Cortex of kidney (tissue), 1 donor: Measurements from ENCODE around the gene FCHSD1.

Experiments
- DNase-seq: peaks from one replicate; lab custom pipeline; 2025; lab: John Stamatoyannopoulos, UW

The FCHSD1 gene

DNA sequence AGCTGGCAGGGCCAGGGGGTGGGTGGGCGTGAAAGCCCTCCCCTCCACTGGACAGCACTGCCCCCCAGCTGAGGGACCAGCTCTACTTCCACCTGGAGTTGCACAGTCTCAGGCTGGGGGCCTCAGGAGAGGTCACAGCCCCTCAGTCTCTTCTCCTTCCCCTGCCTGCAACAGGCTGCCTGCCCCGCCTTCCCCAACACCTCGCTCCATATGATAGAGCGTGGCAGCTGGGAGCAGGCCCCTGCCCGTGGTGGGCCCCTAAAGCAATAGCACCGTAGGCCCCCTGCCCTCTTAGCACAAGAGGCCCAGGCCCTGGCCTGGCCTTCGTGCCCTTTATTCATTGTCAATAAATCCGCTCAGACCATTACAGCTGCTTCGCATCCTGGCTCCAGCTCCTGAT lies 10.5 kb downstream of the FCHSD1 start:
- DNase-seq = no peak

- DNase-seq = no peak
Observed at GRCh38 chr5:141640051-141640415, 11.2 kb downstream of the FCHSD1 start.

DNA sequence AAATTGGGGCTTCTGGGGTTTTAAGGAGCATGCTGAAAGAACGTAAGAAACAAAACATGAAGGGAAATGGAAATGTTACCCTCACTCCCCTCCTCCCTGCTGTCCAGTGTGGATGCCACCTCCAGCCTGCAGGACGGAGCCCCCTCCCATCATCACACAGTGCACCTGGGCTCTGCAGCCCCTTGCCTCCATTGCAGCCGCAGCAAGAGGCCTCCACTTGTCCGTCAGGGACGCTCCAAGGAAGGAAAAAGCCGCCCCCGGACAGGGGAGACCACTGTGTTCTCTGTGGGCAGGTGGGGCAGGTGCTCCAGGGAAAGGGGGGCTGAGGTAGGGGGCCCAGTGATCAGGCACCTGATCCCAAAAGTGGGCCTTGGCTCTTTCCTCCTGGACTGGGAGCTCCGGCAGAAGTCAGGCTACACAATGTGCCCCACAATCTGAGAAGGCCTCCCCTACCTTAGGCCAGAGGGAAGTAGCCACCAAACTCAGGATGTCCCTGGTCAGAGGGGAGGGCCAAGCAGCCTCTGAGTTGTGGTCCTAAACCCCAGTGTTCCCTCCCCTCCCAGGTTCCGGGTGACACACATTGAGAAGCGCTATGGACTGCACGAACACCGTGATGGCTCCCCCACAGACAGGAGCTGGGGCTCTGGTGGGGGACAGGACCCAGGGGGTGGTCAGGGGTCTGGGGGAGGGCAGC lies 11.7 kb downstream of the FCHSD1 start:
- no peak for DNase-seq

DNA sequence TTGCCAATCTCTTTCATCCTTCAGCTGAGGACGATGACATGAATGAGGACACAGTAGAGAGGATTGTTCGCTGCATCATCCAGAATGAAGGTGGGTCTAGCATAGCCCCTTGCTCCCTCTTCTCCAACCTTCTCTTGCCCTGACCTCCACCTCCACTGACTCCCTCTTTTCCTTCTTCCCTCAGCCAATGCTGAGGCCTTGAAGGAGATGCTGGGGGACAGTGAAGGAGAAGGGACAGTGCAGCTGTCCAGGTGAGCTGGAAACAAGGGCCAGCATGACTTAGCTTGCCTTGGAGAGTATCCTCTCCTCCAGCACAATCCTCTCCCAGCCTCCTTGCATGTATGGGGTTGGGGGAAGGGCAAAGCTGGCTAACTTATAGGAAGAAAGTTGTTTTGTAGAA lies 12.4 kb downstream of the FCHSD1 start:
- no peak for DNase-seq

DNA sequence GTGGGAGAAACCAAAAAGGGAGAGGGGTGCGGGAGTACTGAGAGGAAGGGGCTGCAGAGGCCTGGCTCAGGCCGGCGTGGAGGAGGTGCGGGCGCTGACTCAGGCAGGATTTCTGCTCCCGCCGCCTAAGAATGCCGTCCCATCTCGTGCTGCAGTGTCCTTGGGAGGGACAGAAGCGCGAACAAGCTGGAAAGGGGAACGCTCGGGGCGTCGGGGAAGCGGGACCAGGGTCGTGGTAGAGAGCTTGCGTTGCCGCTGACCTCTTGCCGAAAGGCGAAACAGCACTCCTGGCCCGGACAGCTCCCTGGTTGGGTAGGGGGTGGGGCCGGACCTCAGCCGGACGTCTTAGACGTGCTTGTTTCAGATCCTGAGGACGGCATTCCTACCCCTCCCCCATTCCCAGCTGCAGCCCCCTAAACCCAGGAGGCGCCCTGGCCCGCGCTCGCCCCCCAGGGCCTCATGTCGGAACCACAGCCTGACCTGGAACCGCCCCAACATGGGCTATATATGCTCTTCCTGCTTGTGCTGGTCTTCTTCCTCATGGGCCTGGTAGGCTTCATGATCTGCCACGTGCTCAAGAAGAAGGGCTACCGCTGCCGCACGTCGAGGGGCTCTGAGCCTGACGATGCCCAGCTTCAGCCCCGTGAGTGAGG lies 13.3 kb downstream of the FCHSD1 start:
- no peak for DNase-seq

GRCh38 chr5:141637123-141637766 lies 14.0 kb downstream of the FCHSD1 start:
- DNase-seq = no peak

GRCh38 chr5:141636413-141637122 lies 14.7 kb downstream of the FCHSD1 start, which contains the start of the genes HDAC3 and RELL2:
Gene HDAC3 (minus strand): TSS chr5:141636849. CDS start chr5:141636790, 59 bp downstream.
Gene RELL2 (plus strand): TSS chr5:141636997. CDS start chr5:141638226, 1,229 bp downstream.
- no peak for DNase-seq

DNA sequence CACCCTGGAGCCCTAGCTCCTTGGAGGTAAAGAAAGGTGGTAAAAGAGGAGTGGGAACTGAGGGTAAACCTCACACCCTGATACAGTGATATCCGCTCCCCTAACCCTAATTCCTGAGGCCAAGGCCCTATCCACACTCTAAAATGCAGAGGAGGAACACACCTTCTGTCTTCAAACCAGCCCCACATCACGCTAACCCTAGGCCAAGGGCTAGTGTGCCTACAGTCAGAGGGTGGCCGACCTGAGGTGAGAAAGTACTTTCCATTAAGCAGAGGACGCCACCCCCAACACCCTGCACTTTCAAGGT lies 15.2 kb downstream of the FCHSD1 start:
- no peak for DNase-seq

DNA sequence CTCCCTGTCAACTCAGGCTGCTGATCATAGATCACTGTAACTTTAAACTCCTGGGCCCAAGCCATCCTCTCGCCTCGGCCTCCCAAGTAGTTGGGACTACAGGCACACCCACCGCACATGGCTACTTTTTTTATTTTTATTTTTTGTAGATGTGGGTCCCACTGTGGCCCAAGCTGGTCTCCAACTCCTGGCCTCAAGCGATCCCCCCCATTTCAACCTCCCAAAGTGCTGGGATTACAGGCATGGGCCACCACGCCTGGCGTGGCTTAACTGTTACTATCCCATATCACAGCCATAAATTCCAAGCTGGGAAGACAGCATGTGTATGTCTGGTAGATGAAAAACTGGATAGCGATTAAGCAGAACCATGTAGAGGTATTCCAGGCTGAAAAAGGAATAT lies 15.6 kb downstream of the FCHSD1 start:
- no peak for DNase-seq

DNA sequence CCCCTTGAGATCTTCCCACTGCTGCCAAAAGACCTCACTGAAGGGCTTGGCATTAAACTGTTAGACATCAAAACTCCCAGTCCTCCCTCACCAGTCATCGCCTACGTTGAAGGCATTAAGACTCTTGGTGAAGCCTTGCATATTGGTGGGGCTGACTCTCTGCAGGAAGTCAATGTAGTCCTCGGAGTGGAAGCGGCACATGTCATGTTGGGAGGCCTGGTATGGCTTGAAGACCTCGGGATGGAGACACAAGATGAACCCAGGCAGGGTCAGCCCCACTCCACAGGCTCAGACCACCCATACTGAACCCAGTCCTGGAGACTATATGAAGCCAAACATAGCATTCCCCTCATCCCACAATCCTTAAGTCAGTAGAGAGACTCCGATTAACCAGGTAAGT lies 16.5 kb downstream of the FCHSD1 start:
- no peak for DNase-seq

- DNase-seq = no peak
Observed at GRCh38 chr5:141633871-141634561, 17.2 kb downstream of the FCHSD1 start.

DNA sequence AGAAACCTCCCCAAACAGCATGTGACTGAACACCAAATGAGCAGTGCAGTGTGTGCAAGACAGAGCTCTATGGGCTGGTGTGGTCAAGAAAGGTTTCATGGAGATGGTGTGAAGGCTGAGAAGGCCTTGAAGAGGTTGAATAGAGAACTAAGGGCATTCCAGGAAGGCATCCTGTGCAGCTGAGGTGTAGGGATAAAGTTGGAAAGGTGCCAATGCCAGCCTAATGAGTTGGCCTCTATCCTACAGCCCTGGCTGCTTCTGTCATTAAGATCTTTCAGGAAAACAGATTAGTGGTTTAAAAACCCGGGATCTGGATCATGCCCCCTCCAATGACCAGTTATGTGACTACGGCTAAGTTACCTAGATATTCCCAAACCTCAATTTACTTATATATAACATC lies 18.6 kb downstream of the FCHSD1 start:
- no peak for DNase-seq

DNA sequence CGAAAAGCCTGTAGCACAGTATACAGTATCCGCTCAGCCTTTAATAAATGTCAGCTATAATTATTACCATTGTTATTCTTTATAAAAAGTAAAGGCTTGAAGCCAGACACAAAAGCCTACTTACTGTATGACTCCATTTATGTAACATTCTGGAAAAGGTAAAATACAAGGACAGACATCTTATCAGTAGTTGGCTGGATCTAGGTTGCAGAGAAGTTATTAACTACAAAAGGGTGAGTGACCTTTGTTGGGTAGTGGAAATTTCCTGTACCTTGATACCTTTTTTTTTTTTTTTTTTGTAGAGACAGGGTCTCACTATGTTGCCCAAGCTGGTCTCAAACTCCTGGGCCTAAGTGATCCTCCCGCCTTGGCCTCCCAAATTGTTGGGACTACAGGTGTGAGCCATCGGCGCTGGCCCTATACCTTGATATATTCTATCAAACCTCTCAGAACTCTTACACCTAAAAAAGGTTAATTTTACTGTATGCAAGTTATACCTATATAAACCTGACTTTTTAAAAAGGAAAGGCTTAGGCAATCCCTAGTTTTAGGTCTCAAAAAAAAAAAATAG lies 20.6 kb downstream of the FCHSD1 start:
- DNase-seq = no peak

DNA sequence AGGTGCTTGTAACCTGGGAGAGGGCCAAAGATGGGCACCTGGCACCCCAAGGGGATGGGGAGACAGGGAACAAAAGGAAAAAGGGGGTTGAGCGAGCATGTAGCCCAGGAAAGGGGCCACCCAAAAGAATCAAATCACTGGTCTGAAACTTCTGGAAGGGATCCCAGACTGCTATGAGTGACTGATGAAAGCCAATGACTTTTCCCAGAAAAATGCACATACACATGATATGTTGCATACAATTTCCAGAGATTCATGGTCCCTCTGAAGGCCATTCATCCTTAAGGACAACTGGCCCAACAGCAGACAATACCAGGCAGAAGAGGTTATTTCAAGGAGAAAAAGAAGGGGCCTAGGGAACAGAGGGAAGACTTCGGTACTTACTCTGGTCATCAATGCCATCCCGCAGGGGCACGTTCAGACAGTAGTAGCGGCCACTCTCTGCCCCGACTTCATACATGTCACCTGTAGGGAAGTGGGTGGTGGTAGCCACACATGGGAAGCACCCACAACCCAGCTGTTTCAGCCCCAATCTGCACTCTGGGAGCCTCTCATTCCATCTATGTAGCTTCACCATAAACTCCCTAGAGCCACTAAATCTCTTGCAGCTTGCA lies 22.9 kb downstream of the FCHSD1 start:
- no peak for DNase-seq

DNA sequence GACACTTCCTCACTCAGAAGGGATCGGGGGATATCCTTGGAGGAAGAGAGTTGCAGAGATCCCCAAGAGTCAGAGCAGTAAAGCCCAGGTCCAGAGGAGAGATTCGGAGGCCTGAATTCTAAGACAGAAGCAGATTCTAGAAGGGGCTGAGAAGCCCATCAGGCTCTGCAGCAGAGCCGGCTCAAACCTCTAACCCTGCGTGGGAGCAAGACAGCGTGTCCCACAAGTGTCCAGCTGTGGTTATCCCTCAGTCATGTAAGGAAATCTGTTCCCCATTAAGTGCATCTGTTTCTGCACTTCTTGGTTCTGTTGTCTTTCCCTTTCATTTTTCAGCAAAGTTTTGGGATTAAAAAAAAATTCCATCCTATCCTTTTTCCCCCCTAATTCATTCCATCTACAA lies 27.6 kb downstream of the FCHSD1 start:
- DNase-seq = no peak

GRCh38 chr5:141623186-141623585 lies 28.0 kb downstream of the FCHSD1 start:
- no peak for DNase-seq

- no peak for DNase-seq
Observed at GRCh38 chr5:141618804-141619554, 32.2 kb downstream of the FCHSD1 start, which contains the start of gene DIAPH1. Gene DIAPH1 (minus strand): TSS chr5:141619000. CDS start chr5:141618914, 86 bp downstream.

DNA sequence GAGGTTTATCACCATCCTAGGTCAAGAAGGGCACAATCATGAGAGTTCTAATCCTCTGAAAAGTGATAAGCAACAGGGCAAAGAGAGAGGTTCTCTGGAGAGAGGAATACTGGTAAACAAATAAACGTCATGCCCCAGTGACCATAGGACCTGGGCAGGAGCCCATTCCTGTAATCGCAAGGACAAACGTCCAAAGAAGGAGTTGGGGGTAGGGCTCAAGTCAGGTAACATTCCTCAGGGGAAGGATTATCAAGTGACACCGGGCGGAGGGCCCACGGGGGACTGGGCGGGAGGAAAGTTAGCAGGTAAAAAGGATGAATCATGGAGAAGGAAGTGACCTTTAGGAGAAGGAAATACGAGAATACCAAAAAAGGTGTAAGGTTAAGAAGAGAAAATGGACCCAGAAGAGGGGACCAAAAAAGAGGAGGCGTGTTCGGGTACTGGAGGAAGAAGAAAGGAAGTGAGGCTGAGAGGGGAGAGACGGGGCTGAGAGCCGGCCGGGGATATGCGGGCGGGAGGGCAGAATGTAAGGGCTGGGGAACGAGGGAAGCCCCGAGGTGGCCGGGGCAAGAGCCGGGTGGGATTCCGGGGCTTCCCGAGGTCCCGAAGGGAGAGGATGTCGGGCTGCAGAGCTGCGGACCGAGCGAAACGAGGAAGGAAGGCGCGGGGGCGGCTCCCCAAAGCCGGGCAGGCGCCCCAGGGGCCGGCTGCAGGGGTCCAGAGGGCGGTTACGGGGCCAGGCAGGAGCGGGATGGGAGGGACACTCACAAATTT lies 33.0 kb downstream of the FCHSD1 start:
- DNase-seq = no peak

DNA sequence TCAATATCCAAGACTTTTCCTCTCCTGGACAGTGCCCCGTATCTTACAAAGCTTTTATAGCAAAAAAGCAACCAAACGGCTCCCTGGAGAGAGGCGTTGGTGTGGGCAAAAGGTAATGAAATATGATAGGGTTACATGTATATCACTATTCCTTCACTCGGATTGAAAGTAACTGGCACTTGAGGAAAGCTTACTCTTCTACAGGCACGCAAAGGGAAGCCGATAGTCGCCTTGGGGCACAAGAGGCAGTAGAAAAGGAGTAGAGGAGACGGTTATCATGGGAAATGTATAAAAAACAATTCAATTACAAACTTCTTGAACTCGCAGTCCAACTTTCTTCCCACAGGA lies 33.6 kb downstream of the FCHSD1 start:
- DNase-seq = no peak

- no peak for DNase-seq
Observed at GRCh38 chr5:141617128-141617527, 34.1 kb downstream of the FCHSD1 start.
